GM18526 (cell line): ENCODE data around the gene ANXA2.

Source experiments
- POLR2A ChIP-seq: IDR thresholded peaks from 3 replicates; pipeline ENCODE4 v1.6.1; 2011; ENCODE audit not compliant: insufficient read length; ENCODE audit errors: extremely low read depth

Gene ANXA2

DNA sequence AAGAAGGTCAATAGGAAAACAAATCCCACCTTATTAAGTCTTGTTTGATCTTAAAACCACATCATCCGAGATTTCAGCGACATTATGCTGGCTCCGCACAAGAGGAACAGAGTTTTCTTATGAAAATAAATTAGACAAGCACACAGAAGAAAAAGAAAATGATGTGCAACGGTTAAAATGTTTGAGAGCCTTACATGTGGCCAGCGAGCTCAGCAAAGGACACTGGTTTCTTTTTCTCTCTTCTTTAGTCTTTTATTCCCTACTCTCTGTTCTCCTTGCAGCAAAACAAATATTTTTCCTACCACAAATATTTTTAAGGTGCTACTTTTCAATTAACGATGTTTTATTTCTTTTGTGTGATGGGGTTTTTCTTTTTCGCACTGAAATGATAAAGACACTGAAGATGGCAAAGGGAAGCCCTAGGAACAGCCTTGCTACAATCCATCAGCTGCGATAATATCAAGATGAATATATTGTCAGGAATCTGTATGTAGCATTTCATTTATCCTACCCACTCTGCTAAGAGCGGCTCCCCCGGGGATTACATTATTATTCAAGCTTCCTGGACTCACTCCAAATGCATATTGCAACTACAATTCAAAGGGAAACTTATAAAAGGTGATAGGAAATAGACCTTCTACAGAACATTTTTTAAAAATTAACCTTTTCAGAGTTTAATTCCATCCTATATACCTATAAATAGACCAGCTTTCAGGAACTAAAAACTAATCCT is 72.9 kb downstream of the ANXA2 start:
- no peak for TF ChIP-seq POLR2A

DNA sequence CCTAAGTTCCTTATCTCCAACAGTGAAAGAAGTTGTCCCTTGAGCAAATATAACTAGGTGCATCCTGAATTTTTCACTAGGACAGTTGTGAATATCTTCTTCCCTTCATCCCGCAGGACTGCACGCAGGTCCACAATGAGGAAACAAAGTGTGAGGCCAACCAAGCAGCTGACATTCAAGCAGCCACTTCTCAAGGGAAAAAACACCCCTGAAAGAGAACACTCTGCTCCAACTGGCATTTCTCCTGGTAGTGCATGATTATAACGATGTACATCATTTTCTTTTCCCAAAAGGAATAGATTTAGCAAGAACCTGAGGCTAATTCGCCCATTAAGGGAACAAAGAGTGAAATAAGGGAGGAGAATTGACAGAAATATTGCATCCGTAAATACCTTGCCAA is 74.5 kb downstream of the ANXA2 start:
- no peak for TF ChIP-seq POLR2A

DNA sequence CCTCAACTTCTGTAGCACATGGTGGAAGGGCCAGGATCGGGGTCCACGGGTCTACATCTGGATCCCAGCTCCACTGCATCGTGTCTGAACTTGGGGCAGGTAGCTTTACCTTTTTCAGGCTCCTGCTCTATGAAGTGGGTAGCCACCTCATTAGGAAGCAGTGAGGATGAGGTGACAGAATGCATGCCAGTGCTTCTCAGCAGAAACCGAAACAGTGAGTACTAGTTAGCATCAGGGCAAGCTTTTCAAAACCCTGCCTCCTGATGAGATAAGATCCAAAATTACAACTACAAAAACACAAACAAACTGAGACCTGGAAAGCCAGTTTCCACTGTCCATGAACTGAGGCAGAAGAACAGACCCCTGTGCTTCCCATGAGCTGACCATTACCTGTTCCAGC is 77.4 kb downstream of the ANXA2 start:
- no peak for TF ChIP-seq POLR2A

DNA sequence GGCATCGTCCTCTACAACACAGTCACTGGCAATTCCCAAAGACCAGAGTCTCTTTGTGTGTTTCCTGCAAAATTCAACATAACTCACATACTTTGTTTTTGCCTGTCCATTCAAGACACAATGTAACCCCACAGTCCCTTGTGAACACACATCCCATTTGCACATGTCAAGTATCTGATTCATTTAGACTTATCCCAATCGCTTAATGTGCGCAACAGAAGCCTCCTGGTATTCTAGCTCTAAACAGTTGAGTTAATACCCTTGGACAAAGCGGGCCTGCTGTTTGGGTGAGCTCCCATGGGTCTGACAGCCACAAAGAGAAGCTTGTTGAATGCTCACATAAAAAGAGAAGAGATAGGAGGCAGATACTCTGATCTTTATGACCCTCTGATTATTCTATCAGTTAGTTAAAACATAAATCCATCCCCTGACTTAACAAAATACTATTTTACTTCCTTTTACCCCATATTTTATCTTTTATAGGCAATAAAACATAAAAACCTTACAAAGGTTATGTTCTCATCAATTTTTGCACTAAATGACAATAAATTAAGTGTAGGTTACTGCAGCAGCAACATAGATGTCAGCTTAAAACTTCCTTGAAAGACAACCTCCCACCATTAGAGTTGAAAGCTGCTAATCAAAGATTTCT is 79.4 kb downstream of the ANXA2 start:
- TF ChIP-seq POLR2A: no peak

DNA sequence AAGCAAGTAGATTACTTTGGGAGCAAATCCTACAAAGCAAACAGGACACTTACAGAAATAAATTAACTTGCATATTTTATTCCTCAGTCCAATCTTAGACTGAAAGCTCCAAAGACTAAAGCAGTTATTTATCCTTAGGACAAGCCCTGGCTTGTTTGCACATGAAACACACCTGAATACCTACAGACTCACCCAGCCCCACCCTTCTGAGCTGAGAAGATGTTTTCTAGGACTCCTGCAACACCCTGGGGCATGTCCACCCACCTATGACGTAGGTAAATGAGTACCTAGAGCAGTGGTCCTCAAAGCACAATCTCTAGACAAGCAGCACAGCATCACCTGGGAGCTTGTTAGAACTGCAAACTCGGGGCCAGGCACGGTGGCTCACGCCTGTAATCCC is 80.8 kb downstream of the ANXA2 start:
- TF ChIP-seq POLR2A: no peak

DNA sequence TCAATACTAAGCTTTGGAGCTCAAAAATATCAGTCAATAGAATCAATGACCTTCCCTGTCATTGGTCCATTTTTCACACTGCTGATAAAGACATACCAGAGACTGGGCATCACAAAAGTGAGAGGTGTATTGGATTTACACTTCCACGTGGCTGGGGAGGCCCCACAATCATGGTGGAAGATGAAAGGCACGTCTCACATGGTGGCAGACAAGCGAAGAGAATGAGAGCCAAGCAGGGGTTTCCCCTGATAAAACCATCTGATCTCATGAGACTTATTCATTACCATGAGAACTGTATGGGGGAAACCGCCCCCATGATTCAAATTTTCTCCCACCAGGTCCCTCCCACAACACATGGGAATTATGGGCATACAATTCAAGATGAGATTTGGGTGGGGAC is 81.9 kb downstream of the ANXA2 start:
- TF ChIP-seq POLR2A: no peak

DNA sequence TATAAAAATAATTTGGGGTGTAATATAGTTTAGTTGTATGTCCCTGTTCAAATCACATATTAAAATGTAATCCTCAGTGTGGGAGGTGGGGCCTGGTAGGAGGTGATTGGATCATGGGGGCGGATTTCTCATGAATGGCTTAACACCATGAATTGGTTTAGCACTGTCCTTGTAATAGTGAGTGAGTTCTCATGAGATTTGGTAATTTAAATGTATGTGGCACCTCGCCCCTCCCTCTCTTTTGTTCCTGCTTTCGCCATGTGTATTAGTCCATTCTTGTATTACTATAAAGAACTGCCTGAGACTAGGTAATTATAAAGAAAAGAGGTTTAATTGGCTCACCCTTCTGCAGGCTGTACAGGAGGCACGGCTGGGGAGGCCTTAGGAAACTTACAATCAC is 83.9 kb downstream of the ANXA2 start:
- TF ChIP-seq POLR2A: no peak

DNA sequence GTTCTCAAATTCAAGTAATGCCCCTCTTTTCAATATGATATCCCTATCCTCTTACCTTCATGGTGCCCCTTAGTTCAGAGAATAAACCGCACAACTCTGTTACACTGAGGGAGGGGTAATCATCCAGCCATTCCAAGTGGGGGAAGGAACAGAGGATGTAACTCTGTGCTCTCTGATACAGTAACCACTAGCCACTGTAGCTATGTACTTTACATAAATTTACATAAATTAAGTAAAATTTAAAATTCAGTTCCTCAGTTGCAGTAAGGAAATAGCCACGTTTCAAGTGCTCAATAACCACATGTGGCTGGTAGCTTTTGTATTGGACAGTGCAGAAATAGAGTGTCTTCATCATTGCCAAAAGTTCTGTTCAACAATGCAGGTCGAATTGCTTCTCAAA is 90.8 kb downstream of the ANXA2 start:
- no peak for TF ChIP-seq POLR2A

DNA sequence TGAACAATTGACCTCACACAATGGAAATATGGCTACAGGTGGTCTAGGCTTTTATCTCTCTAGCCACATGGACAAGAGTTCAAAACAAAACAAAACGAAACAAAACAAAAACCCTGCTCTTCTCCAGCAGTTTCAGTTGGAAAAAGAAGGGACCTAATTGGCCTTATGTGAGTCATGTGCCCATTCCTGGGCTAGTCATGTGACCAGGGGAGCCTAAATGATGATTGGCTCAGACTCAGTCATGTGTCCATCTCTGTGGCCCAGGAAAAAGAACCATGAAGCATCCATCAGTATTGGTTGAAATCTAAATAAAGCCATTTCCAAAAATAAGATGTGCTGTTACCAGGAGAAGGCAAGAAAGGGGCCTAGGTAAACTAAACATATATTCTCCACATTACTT is 96.8 kb downstream of the ANXA2 start:
- TF ChIP-seq POLR2A: no peak

DNA sequence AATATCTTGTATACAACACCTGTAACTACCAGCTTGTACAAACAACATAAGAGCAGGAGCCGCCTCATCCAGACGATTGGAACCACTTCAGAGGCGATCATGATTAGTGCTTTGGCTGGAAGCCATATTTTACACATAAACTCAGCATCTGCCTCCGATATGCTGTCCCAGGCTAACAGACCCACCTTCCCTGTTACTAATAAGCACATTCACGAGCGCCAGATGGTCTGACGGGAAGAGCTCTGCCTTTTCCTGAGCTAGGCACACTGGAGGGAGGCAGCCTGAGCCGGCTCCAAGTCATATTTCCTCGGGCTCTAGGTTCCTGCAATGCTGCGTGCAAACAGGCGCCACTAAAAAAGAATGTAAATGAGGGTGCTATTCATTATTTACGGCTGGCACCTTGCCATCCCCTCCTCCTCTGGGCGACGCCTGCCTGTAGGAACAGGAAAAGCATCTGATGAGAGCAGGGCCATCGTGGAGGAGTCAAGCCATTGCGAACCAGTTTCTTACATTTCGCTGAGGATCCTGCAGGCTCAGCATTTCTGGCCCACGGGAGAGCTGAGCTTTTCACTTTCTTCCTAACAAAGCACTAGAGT is 98.2 kb downstream of the ANXA2 start:
- no peak for TF ChIP-seq POLR2A
